Panc1 (cell line): ENCODE results near the gene STAMBP. TPM values are rescaled to one million over a fixed set of nuclear protein-coding genes. Genes with fewer than 3 reads are reported as not detected.

Experiments used
- ATAC-seq: fragments of 200-7000 bp; cut with Tn5 transposase; 2 replicates; pipeline ENCODE4 v1.9.1; 2020; ENCODE audit warnings: mild to moderate bottlenecking, moderate library complexity
- BruUV-seq: library from RNA; stranded (reverse); fragments of 400-500 nt; replicated peaks from 2 replicates; lab custom pipeline; 2021; lab: Mats Ljungman, UMichigan
- CTCF ChIA-PET: fragments of 300-600 bp; sonication (Branson Sonifier 250); formaldehyde crosslinking; loops from one replicate; lab custom pipeline; 2022; ENCODE audit warnings: antibody characterized with exemption; lab: Charles Lee
- POLR2A ChIA-PET: fragments of 300-600 bp; sonication (Branson Sonifier 250); formaldehyde crosslinking; loops from one replicate; lab custom pipeline; 2022; ENCODE audit warnings: antibody characterized with exemption; lab: Charles Lee
- DNase-seq: peaks from one replicate; pipeline ENCODE4 v3.0.0-alpha.2; 2010; ENCODE audit warnings: low read depth, low spot score
- H3K27ac ChIP-seq: 2 replicates; pipeline ENCODE4 v1.5.1; 2011; ENCODE audit warnings: mild to moderate bottlenecking, low read length, inconsistent platforms
- H3K27me3 ChIP-seq: fragments of 200-500 bp; sonication (Bioruptor generic); 2 replicates; pipeline ENCODE4 v1.6.0; 2014; ENCODE audit warnings: low read length, inconsistent platforms; ENCODE audit not compliant: control insufficient read depth, insufficient read depth
- H3K36me3 ChIP-seq: fragments of 200-500 bp; sonication (Bioruptor generic); 2 replicates; pipeline ENCODE4 v1.5.1; 2014; ENCODE audit warnings: inconsistent platforms, mild to moderate bottlenecking, low read length, moderate library complexity; ENCODE audit not compliant: control insufficient read depth, insufficient read depth
- H3K4me1 ChIP-seq: 2 replicates; pipeline ENCODE4 v1.5.1; 2011; ENCODE audit warnings: inconsistent platforms, mild to moderate bottlenecking, low read length, moderate library complexity; ENCODE audit not compliant: control insufficient read depth, insufficient read depth
- H3K4me3 ChIP-seq, 2 experiments: 2 replicates each; pipeline ENCODE4 v1.5.1; 2011 to 2012; ENCODE audit warnings: low read depth in 2 of 2, low read length in 2 of 2, mild to moderate bottlenecking in 2 of 2, inconsistent platforms in 1 of 2, moderate library complexity in 1 of 2
- H3K9me3 ChIP-seq: fragments of 200-500 bp; sonication (Bioruptor generic); 2 replicates; pipeline ENCODE4 v1.5.1; 2014; ENCODE audit warnings: low read depth, mild to moderate bottlenecking, inconsistent platforms, low read length, moderate library complexity; ENCODE audit not compliant: control insufficient read depth, insufficient read depth
- POLR2AphosphoS5 ChIP-seq: IDR thresholded peaks from 2 replicates; pipeline ENCODE4 v1.6.1; 2012; ENCODE audit warnings: mild to moderate bottlenecking, low read depth, low read length, moderate library complexity
- SIN3A ChIP-seq: IDR thresholded peaks from 2 replicates; pipeline ENCODE4 v1.6.1; 2012; ENCODE audit warnings: low read depth, mild to moderate bottlenecking, low read length, moderate library complexity, borderline replicate concordance; ENCODE audit not compliant: insufficient read depth
- TCF7L2 ChIP-seq: IDR thresholded peaks from 2 replicates; pipeline ENCODE4 v1.6.1; 2011; ENCODE audit warnings: mild to moderate bottlenecking, low read depth, low read length, inconsistent platforms
- in situ Hi-C: cut with HindIII; loops from 2 replicates; pipeline ENCODE4 v1.10.0; 2016; ENCODE audit warnings: low sequenced_read_pairs, low pct_unique_long_range_greater_than_20kb
- intact Hi-C: fragments of 100-400 bp; cut with micrococcal nuclease; formaldehyde crosslinking; loops from one replicate; pipeline ENCODE4 v1.10.0; 2022; ENCODE audit not compliant: unreplicated experiment
- total RNA-seq: library from RNA; stranded (reverse); gene quantifications from one replicate; pipeline ENCODE4 v1.2.1, GENCODE V29; 2021; ENCODE audit not compliant: unreplicated experiment
- TF ChIP-seq, protein P1 (sequence below): fragments of 450-650 bp; IDR thresholded peaks from 2 replicates; pipeline ENCODE4 v1.5.1; 2017; ENCODE audit warnings: mild to moderate bottlenecking
- TF ChIP-seq, protein P2 (sequence below), 2 experiments: IDR thresholded peaks; 2 replicates each; pipeline ENCODE4 v1.6.1; 2011 to 2012; ENCODE audit warnings: low read depth in 2 of 2, control low read depth in 1 of 2, low read length in 1 of 2, mild to moderate bottlenecking in 1 of 2, moderate library complexity in 1 of 2; ENCODE audit not compliant: insufficient read depth in 1 of 2

Gene STAMBP
- total RNA-seq, 1 experiment from 2014 or later: 49.0 TPM

DNA sequence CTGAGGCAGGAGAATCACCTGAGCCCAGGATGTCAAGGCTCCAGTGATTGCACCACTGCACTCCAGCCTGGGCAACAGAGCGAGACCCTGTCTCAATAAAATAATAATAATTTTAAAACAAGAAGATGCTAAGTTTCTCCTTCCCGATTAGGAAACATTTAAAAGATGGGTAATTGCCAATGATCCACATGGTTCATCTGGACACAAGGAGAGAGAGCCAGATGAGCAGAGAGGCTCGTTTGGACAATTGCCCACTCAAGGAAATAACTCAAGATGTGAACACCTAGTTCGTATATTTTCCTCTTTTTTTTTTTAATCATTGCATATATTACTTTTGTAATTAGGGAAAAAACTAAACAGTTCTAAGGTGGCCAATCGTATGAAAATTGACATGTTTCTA lies 60.4 kb downstream of the STAMBP start:
- TF ChIP-seq, protein P1, sequence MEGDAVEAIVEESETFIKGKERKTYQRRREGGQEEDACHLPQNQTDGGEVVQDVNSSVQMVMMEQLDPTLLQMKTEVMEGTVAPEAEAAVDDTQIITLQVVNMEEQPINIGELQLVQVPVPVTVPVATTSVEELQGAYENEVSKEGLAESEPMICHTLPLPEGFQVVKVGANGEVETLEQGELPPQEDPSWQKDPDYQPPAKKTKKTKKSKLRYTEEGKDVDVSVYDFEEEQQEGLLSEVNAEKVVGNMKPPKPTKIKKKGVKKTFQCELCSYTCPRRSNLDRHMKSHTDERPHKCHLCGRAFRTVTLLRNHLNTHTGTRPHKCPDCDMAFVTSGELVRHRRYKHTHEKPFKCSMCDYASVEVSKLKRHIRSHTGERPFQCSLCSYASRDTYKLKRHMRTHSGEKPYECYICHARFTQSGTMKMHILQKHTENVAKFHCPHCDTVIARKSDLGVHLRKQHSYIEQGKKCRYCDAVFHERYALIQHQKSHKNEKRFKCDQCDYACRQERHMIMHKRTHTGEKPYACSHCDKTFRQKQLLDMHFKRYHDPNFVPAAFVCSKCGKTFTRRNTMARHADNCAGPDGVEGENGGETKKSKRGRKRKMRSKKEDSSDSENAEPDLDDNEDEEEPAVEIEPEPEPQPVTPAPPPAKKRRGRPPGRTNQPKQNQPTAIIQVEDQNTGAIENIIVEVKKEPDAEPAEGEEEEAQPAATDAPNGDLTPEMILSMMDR: no peak
- no peak for TF ChIP-seq SIN3A
- no peak for TF ChIP-seq POLR2AphosphoS5
- no peak for TF ChIP-seq TCF7L2
- TF ChIP-seq, protein P2, sequence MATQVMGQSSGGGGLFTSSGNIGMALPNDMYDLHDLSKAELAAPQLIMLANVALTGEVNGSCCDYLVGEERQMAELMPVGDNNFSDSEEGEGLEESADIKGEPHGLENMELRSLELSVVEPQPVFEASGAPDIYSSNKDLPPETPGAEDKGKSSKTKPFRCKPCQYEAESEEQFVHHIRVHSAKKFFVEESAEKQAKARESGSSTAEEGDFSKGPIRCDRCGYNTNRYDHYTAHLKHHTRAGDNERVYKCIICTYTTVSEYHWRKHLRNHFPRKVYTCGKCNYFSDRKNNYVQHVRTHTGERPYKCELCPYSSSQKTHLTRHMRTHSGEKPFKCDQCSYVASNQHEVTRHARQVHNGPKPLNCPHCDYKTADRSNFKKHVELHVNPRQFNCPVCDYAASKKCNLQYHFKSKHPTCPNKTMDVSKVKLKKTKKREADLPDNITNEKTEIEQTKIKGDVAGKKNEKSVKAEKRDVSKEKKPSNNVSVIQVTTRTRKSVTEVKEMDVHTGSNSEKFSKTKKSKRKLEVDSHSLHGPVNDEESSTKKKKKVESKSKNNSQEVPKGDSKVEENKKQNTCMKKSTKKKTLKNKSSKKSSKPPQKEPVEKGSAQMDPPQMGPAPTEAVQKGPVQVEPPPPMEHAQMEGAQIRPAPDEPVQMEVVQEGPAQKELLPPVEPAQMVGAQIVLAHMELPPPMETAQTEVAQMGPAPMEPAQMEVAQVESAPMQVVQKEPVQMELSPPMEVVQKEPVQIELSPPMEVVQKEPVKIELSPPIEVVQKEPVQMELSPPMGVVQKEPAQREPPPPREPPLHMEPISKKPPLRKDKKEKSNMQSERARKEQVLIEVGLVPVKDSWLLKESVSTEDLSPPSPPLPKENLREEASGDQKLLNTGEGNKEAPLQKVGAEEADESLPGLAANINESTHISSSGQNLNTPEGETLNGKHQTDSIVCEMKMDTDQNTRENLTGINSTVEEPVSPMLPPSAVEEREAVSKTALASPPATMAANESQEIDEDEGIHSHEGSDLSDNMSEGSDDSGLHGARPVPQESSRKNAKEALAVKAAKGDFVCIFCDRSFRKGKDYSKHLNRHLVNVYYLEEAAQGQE (IDR thresholded peaks at IDR 0.05; ENCODE audit: insufficient read depth in 1 of 2, low read depth in 2 of 2, low read length in 1 of 2): no peak
- ChIA-PET CTCF (no interaction called here), POLR2A (no interaction called here)
- no TSS peak for BruUV-seq
- Histone ChIP-seq H3K27me3 (no peaks in the 10 kb centered on the region), H3K4me3 (no peak overlapping the region), H3K36me3 (no peaks in the 10 kb centered on the region), H3K4me1 (no peaks in the 10 kb centered on the region; the same call in 1 of the 2 replicates), H3K27ac (no peak overlapping the region), H3K9me3 (no peaks in the 10 kb centered on the region)
- ATAC-seq (no peak), DNase-seq (no peak)
- intact Hi-C loops (no loop called here), in situ Hi-C loops (no loop called here)

DNA sequence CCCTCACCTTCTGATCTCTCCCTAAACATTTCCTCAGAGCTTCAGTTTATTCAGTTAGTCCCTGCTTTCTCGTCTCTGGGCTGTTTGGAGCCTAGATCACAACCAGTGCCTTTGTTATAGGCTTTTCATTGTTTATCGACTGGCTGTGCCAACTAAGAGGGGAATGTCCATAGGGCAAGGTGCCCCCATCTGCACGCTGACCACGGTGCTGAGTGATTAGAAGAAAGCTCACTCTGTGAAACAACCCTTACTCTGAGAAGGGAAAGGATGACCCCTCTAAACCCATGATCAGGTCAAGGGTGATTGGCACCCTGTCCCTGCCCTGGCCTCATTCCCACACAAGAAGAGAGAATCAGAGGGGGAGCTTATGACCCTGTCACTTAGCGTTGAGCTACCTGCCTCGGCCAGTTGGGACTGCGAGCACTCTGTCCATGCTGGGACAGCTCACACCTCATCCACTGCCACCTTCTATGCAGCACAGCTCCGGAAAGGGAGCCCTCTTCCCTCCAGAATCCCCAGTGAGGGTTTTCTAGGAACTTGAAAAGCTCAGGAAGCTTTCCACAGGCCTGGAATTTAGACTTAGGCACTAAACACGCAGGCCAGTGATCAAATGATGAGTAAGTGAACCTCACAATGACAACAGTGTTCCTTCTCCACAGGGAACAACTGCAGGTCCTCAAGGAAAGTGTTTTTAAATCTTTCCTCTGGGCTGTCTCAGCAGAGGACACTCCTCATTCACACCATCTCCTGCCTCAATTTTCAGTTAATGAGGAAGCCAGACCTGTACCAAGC lies 61.7 kb downstream of the STAMBP start:
- BruUV-seq: no TSS peak
- no peak for TF ChIP-seq TCF7L2
- TF ChIP-seq, protein P2 (IDR thresholded peaks at IDR 0.05; ENCODE audit: insufficient read depth in 1 of 2, low read depth in 2 of 2, low read length in 1 of 2): peak in 1 of 2 experiments; percentile 46; a peak in 1 of 4 replicates
- POLR2A ChIA-PET: no interaction called here
- CTCF ChIA-PET: no interaction called here
- in situ Hi-C loops: no loop called here
- no peaks in the 10 kb centered on the region for H3K9me3 ChIP-seq
- no peaks in the 10 kb centered on the region for H3K36me3 ChIP-seq
- H3K27me3 ChIP-seq: no peaks in the 10 kb centered on the region
- peak; percentile 64 for ATAC-seq
- no peak for DNase-seq
- intact Hi-C loops: no loop called here
- H3K4me1 ChIP-seq: no peaks in the 10 kb centered on the region; the same call in 1 of the 2 replicates
- H3K27ac ChIP-seq: no peak overlapping the region
- H3K4me3 ChIP-seq: no peak overlapping the region
